Uterus (tissue), 4 donors: Measurements from ENCODE around the gene MLLT10. TPM values are rescaled to one million over a fixed set of nuclear protein-coding genes. Genes with fewer than 3 reads are reported as not detected.

ENCODE experiments used
- DNase-seq, 2 donors: peaks; one replicate each; pipeline ENCODE4 v3.0.0-alpha.2; 2019 to 2020
- H3K27ac ChIP-seq, 2 donors: fragments of 200-600 bp; sonication (generic); 1 replicate in 1 of 2; 2 replicates in 1 of 2; pipeline ENCODE4 v1.5.1; 2016 to 2018
- H3K27me3 ChIP-seq, 2 donors: fragments of 200-600 bp; sonication (generic); one replicate each; pipeline ENCODE4 v1.5.1; 2018 to 2019; ENCODE audit warnings: control low read depth in 1 of 2
- H3K36me3 ChIP-seq, 2 donors: fragments of 200-600 bp; sonication (generic); one replicate each; pipeline ENCODE4 v1.5.1; 2019; ENCODE audit warnings: control low read depth in 1 of 2
- H3K4me1 ChIP-seq, 2 donors: fragments of 200-600 bp; sonication (generic); one replicate each; pipeline ENCODE4 v1.5.1; 2018 to 2019; ENCODE audit warnings: control low read depth in 1 of 2
- H3K4me3 ChIP-seq, 2 donors: fragments of 200-600 bp; sonication (generic); 1 replicate in 1 of 2; 2 replicates in 1 of 2; pipeline ENCODE4 v1.5.1; 2018 to 2019; ENCODE audit warnings: mild to moderate bottlenecking in 1 of 2
- H3K9me3 ChIP-seq, 2 donors: fragments of 200-600 bp; sonication (generic); one replicate each; pipeline ENCODE4 v1.5.1; 2019; ENCODE audit warnings: control low read depth in 1 of 2
- CTCF ChIP-seq, 4 experiments: fragments of 200-600 bp in 2 of 4; fragments of 450-650 bp in 2 of 4; sonication (generic) in 2 of 4; IDR thresholded peaks; one replicate each; pipeline ENCODE4 v1.5.1; 2016 to 2019; ENCODE audit warnings: antibody characterized with exemption in 4 of 4, mild to moderate bottlenecking in 2 of 4, moderate library complexity in 1 of 4
- POLR2A ChIP-seq, 2 donors: fragments of 450-650 bp; IDR thresholded peaks; one replicate each; pipeline ENCODE4 v1.6.1; 2016; ENCODE audit warnings: antibody characterized with exemption in 2 of 2, mild to moderate bottlenecking in 1 of 2, moderate library complexity in 1 of 2
- intact Hi-C: fragments of 100-400 bp; cut with DNase I; formaldehyde crosslinking; loops from one replicate; pipeline ENCODE4 v1.15.1; 2023; ENCODE audit warnings: low total_unique reads
- total RNA-seq, 4 donors: library from RNA; depleted of rRNA in 3 of 4; stranded (reverse); fragments of >200 nt in 3 of 4; gene quantifications; one replicate each; pipeline versions ENCODE4 v1.1.0 to v1.2.4, GENCODE V29; 2014 to 2023
- donor health status: DM: yes; HTN: yes; CAD: no.

The MLLT10 gene
- total RNA-seq, 4 donors from 2014 or later: 34.1 to 71.2 (median 59.8) TPM

GRCh38 chr10:21528236-21529031, 5.6 kb upstream of the MLLT10 start:
- Histone ChIP-seq H3K4me3 (peak overlapping the region in 1 of 2 donors; percentile 75), H3K27ac (peak overlapping the region; percentile 99 to 100), H3K4me1 (no peaks in the 10 kb centered on the region), H3K27me3 (no peaks in the 10 kb centered on the region), H3K36me3 (no peaks in the 10 kb centered on the region), H3K9me3 (no peaks in the 10 kb centered on the region)
- TF ChIP-seq CTCF (IDR thresholded peaks at IDR 0.05) (no peak), POLR2A (IDR thresholded peaks at IDR 0.05) (no peak)
- intact Hi-C loops: loop anchor here (10.0 kb wide), 1 partner anchor 726 kb away; no protein-coding TSS in a partner anchor
- DNase-seq: no peak

- no peak for DNase-seq
- no peak for TF ChIP-seq POLR2A (IDR thresholded peaks at IDR 0.05)
- no peak for TF ChIP-seq CTCF (IDR thresholded peaks at IDR 0.05)
- Histone ChIP-seq H3K36me3 (no peaks in the 10 kb centered on the region), H3K9me3 (no peaks in the 10 kb centered on the region), H3K4me3 (no peak overlapping the region), H3K27me3 (no peaks in the 10 kb centered on the region), H3K27ac (peak overlapping the region; percentile 99 to 100), H3K4me1 (no peaks in the 10 kb centered on the region)
- intact Hi-C loops: loop anchor here (10.0 kb wide), 1 partner anchor 726 kb away; no protein-coding TSS in a partner anchor
Measured at GRCh38 chr10:21529032-21529910, 4.8 kb upstream of the MLLT10 start.

- Histone ChIP-seq H3K9me3 (no peaks in the 10 kb centered on the region), H3K4me1 (no peaks in the 10 kb centered on the region), H3K27me3 (no peaks in the 10 kb centered on the region), H3K27ac (peak overlapping the region in 1 of 2 donors; percentile 97), H3K36me3 (no peaks in the 10 kb centered on the region), H3K4me3 (no peak overlapping the region)
- intact Hi-C loops: no loop called here
- TF ChIP-seq POLR2A (IDR thresholded peaks at IDR 0.05) (no peak), CTCF (IDR thresholded peaks at IDR 0.05) (no peak)
- no peak for DNase-seq
Measured at GRCh38 chr10:21530168-21530567, 3.9 kb upstream of the MLLT10 start.

- no peaks in the 10 kb centered on the region for H3K9me3 ChIP-seq
- TF ChIP-seq CTCF (IDR thresholded peaks at IDR 0.05) (no peak), POLR2A (IDR thresholded peaks at IDR 0.05) (no peak)
- H3K36me3 ChIP-seq: no peaks in the 10 kb centered on the region
- H3K27me3 ChIP-seq: no peaks in the 10 kb centered on the region
- peak overlapping the region in 1 of 2 donors; percentile 97 for H3K27ac ChIP-seq
- intact Hi-C loops: no loop called here
- DNase-seq: no peak
- peaks cover 0 to 4% of the 10 kb centered on the region in 2 donors for H3K4me1 ChIP-seq
- H3K4me3 ChIP-seq: no peak overlapping the region
Measured at GRCh38 chr10:21530641-21531040, 3.4 kb upstream of the MLLT10 start.
